Amniotic stem cell (primary cell): ENCODE data around the gene CLEC16A.

Experiments used
- DNase-seq: peaks from one replicate; lab custom pipeline; 2025; lab: John Stamatoyannopoulos, UW

Gene CLEC16A

GRCh38 chr16:11020388-11020787 is 76.0 kb downstream of the CLEC16A start:
- DNase-seq, result no peak

- no peak for DNase-seq
Observed at GRCh38 chr16:11020792-11021551, 76.6 kb downstream of the CLEC16A start.

- no peak for DNase-seq
Observed at GRCh38 chr16:11022002-11022401, 77.6 kb downstream of the CLEC16A start.

GRCh38 chr16:11023262-11024039 is 79.1 kb downstream of the CLEC16A start:
- no peak for DNase-seq

- DNase-seq, result no peak
Observed at GRCh38 chr16:11024333-11025053, 80.1 kb downstream of the CLEC16A start.

- DNase-seq, result no peak
Observed at GRCh38 chr16:11025120-11025531, 80.8 kb downstream of the CLEC16A start.

- no peak for DNase-seq
Observed at GRCh38 chr16:11029948-11030347, 85.6 kb downstream of the CLEC16A start.

GRCh38 chr16:11030990-11031510 is 86.7 kb downstream of the CLEC16A start:
- DNase-seq, result no peak

GRCh38 chr16:11032000-11032921 is 87.9 kb downstream of the CLEC16A start:
- DNase-seq, result no peak

GRCh38 chr16:11032922-11033291 is 88.5 kb downstream of the CLEC16A start:
- DNase-seq, result no peak

- DNase-seq, result no peak
Observed at GRCh38 chr16:11033629-11034420, 89.5 kb downstream of the CLEC16A start.

GRCh38 chr16:11034481-11034931 is 90.1 kb downstream of the CLEC16A start:
- DNase-seq, result no peak

- no peak for DNase-seq
Observed at GRCh38 chr16:11035096-11035495, 90.7 kb downstream of the CLEC16A start.

- no peak for DNase-seq
Observed at GRCh38 chr16:11036040-11036439, 91.7 kb downstream of the CLEC16A start.

- DNase-seq, result no peak
Observed at GRCh38 chr16:11036868-11037410, 92.6 kb downstream of the CLEC16A start.

- DNase-seq, result no peak
Observed at GRCh38 chr16:11038305-11038704, 93.9 kb downstream of the CLEC16A start.

- DNase-seq, result no peak
Observed at GRCh38 chr16:11038777-11039176, 94.4 kb downstream of the CLEC16A start.

GRCh38 chr16:11039726-11040125 is 95.4 kb downstream of the CLEC16A start:
- DNase-seq, result no peak

GRCh38 chr16:11042191-11042590 is 97.8 kb downstream of the CLEC16A start:
- no peak for DNase-seq

GRCh38 chr16:11045441-11045840 is 101.1 kb downstream of the CLEC16A start:
- no peak for DNase-seq
